SK-N-SH (cell line): Measurements from ENCODE around the gene TAS2R46.

Experiments
- CTCF ChIP-seq: fragments of 200-600 bp; sonication (generic); IDR thresholded peaks from 2 replicates; pipeline ENCODE4 v1.6.1; 2017; ENCODE audit warnings: antibody characterized with exemption, mild to moderate bottlenecking, moderate library complexity
- EP300 ChIP-seq, 2 experiments: IDR thresholded peaks; 2 replicates each; pipeline versions ENCODE4 v1.4.0 to v1.6.1; 2012; ENCODE audit warnings: borderline replicate concordance in 1 of 2, low read depth in 1 of 2, low read length in 1 of 2
- FOXM1 ChIP-seq: IDR thresholded peaks from 2 replicates; pipeline ENCODE4 v1.4.0; 2012; ENCODE audit warnings: low read depth, mild to moderate bottlenecking
- POLR2AphosphoS5 ChIP-seq: IDR thresholded peaks from 2 replicates; pipeline ENCODE4 v1.6.1; 2012; ENCODE audit warnings: low read depth, low read length
- SMC3 ChIP-seq: IDR thresholded peaks from 2 replicates; pipeline ENCODE4 v1.6.1; 2012; ENCODE audit warnings: low read depth, low read length, improper control_type of control experiment

GRCh38 chr12:11039171-11039570, 22.9 kb downstream of the TAS2R46 start:
- TF ChIP-seq CTCF (no peak), FOXM1 (no peak), SMC3 (no peak), POLR2AphosphoS5 (no peak), EP300 (IDR thresholded peaks at IDR 0.05; ENCODE audit: borderline replicate concordance in 1 of 2, low read depth in 1 of 2, low read length in 1 of 2) (no peak)
